Measurements from ENCODE around the gene ARSB.
"Not testable (repeated sequence)": the region's sequence is repeated elsewhere in the genome, so short reads cannot be mapped to it uniquely, and the experiment has no call there.

ARSB gene

DNA sequence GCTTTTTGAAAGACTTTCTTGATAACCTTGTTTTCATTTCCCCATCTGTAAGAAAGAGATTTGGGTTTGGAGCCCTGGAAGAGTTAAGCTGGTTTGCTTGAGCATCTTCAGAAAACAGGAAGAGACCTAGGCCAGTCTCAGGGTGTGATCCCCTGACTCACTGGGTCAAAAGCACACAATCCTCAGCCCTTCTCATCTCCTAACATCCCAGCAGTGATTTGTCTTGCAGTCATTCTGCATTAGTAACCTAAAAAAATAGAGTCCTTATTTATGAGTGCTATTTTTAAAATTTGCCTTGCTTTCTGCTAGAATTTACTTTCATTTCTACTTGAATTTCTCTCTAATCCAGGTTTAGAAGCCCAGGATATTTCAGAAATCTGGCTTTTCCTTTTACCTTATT, 16.4 kb upstream of the ARSB start:
- intact Hi-C loops (cut with DNase I), result no loop called here
- DNase-seq, result no peak

DNA sequence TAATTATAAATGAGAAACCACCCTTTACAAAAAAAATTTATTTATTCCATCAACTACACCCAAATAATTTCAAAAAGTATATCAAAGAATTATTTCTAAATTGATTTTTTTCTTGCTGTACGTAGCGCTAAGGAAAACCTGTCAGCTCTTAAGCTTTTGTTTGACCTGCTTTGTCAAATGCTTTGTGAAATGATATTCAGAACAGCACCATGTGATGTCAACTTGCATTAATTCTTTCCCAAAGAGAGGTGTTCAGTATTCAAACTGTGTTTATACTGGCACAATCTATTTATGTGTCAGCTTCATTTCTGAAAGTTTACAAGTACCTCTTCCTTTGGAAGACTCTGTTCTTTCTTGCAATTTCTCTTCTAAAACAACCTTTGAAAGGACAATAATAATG, 12.0 kb upstream of the ARSB start:
- intact Hi-C loops (cut with DNase I), result no loop called here
- no peak for DNase-seq

DNA sequence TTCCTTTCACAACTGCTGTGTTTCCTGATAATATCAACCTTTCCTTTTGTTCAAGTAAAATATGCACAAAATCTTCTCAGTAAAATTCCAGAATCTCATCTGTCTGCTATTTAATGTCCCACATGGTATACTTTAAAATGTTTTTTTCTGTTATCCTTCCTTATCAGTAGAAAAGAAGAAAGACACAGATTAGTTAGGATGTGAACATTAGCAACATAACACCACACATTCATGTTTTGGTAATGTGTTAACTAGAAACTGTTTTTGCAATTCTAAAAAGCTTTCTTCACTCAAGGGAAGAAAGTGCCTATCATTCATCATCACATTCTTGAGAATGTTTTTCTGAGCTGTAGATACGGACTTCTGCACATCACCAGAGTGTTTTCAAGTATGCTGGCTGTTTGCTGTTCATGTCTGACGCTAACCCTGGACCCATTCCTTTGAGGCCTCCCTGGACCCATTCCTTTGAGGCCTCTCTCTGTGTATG, 10.5 kb upstream of the ARSB start:
- intact Hi-C loops (cut with DNase I), result no loop called here
- DNase-seq, result no peak

DNA sequence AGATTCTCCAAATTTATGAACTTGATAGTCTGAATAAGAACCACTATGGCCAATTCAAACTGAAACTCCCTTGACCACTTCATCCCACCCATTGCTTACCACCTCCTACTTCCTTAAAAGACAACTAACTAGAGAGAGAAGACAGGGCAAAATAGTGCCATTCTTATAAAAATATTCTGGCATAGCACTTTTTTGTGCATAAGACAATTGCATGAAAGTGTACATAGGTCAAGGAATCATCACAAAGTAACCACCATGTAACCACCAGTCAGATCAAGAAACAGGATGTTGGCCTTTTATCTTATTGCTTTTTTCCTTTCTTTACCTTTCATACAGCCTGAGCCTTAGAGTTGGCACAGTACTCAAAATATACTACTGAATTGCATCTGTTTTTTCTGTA, 8.1 kb upstream of the ARSB start:
- intact Hi-C loops (cut with DNase I), result no loop called here
- DNase-seq, result no peak

DNA sequence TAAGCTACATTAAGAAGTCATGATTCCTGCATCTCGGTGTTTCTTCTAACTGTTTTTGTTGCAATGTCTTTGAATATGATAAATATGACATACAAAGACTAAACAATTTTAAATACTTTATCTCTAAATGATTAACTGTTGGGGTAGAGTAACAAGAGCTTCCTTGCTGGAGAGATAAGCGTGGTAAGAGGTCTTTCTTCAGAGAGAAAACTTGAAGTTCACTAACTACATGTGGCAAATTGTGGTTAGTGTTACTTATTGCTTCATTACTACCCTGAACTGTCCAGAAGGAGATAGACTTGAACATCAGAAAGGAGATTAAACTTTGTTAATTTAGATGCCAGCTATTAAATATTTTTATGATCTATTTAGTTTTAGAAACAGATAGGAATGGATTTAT, 7.0 kb upstream of the ARSB start:
- intact Hi-C loops (cut with DNase I), result no loop called here
- no peak for DNase-seq

DNA sequence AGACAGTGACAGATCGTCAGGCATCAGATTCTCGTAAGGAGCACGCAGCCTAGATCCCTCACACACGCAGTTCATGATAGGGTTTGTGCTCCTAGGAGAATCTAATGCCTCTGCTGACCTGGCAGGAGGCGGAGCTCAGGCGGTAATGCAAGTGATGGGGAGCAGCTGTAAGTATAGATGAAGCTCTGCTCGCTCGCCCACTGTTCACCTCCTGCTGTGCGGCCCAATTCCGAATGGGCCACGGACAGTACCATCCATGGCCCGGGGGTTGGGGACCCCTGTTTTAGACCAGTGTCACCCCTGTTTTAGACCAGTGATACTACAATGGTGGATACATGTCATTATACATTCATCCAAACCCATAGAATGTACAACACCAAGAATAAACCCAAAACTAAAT, 4.0 kb upstream of the ARSB start:
- intact Hi-C loops (cut with DNase I), result no loop called here
- DNase-seq, result no peak

DNA sequence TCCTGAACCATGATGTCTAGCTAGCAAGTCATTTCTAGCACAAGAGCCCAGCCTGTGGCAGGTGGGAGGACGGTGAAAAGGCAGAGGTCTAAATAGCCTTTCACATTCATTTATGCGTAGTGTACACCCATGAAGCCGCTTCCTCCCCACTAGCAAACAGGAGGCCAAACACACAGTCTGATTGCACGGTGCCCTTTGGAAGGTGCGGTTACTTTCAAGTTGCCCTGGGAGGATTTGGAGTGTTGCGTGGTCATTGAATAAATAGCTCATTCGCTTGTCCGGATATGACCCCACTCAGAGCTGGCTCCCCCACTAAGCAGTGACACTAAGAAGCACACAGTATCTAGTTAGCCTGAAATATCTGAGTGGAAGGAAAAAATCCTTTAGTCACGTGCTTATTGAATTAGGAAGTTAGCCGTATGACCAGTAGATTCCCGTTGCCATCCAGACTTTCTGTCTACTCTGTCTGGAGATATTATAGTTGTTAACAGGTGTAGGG, 664 bp upstream of the ARSB start:
- intact Hi-C loops (cut with DNase I), result no loop called here
- peak in 5 of 10 donors; percentile 11 to 39 (median 18) for DNase-seq

DNA sequence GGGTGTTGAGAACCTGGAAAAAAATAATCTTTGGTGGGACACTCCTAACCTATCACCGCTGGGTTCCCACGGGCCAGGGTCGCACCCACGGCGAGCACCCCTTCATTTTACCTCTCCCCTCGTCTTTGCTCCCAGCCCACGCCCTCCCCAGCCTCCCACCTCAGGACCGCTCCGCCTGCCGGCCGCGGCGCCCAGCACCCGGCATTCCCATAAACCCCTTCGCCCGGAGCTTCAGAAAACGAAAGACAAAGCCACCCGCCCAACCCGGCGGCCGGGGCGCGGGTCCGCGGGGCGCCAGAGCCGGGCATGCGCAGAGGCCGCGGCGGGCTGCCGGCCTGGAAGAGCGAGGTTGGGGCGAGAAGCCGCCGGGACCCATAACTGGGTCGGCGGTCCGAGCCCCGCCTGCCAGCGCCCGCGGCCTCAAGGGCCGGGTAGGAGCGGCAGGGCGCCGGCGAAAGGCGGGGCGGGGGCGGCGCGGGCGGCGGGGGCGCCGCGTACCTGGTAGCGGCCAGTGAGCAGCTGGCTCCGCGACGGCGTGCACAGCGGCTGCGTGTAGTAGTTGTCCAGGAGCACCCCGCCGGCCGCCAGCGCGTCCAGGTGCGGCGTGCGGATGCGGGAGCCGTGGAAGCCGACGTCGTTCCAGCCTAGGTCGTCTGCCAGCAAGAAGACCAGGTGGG, 533 bp downstream of the ARSB start:
- intact Hi-C loops (cut with DNase I), result no loop called here
- peak; percentile 77 to 97 (median 84) for DNase-seq

DNA sequence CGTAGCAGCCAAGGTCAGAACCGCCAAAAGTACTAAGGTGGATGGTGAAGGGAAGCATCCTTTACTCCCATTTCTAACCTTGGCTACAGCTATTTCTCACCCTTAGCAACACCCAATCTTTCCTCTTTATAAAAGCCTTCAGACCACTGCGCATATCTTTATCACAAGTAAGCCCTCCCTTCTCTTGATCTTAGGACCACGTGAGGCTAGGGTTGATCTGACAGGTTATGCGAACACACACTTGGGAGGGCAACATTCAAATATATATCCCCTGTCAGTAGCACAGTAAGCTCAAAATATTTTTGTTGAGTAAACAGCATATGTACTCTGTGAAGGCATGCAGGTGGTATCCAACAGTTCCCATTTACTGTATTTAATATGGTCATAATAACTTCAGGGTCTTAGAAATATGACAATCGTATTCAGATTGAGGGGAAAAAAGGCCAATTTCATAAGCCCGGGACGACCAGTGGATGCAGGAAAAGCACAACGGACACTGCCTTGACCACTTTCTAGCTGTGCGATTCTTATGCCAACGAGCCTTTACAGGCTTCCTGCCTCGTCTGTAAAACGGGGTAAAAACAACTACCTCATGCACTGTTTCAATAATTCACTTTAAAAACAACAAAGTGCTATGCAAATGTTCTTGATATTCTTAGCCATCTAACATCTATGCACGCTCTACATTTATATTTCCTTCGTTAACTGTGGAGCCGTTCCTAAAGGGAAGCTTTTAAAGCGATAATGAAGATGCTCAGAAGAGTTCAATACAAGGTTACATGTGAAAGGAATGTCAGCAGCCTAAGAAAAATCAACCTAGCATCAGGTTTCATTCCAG, 1.3 kb downstream of the ARSB start:
- intact Hi-C loops (cut with DNase I), result no loop called here
- DNase-seq, result no peak

DNA sequence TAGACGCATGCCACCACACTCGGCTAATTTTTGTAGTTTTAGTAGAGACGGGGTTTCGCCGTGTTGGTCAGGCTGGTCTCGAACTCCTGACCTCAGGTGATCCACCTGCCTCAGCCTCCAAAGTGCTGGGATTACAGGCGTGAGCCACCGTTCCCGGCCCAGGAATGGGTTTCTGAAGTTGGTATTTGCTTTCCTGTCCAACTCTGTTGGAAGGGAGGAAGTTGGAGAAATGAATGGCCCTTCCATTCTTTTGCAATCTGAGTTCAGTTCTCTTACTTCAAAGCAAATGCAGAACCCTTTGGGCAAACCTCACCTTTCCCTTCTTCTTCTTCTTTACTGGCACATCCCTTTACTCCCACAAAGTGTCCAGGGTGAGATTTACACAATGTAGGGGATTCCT, 1.9 kb downstream of the ARSB start:
- intact Hi-C loops (cut with DNase I); DNase-seq: not testable (repeated sequence)

DNA sequence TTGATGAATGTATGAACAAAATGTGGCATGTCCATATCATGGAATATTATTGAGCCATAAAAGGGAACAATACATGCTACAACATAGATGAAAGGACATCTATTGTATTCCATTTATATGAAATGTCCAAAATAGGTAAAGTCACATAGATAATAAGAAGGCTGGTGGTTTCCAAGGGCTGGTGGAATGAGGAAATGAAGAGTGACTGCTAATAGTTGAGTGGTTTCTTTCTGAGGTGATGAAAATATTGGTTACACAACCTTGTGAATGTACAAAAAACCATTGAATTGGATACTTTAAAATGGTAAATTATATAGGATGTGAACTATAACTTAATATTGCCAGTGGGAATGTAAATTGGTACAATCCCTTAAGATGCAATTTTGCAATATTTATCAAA, 5.2 kb downstream of the ARSB start:
- no peak for DNase-seq
- intact Hi-C loops (cut with DNase I), result loop anchor here (10.0 kb wide), 1 partner anchor 685 kb away; the partner anchor contains the start of gene AP3B1

DNA sequence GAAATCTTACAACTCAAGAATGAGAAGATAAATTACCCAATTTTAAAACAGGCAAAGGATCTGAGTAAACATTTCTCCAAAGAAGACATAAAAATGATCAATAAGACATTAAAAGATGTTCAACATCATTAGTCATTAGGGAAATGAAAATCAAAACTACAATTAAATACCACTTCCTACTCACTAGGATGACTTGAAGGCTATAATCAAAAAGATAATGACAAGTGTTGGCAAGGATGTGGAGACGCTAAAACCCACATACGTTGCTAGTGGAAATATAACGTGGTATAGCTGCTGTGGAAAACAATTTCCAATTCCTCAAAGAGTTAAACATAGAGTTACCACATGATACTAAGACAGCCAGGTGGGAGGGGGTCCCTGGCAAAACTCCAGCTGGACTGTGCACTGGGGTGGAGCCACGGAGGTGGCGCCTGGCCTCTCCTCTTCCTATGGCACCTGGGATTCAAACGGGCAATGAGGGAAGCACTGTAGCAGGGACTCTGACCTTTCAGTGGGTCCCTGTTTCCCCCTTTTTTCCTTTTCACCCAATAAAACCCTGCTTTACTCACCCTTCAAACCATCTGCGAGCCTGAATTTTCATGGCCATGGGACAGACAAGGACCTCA, 5.9 kb downstream of the ARSB start:
- DNase-seq, result no peak
- intact Hi-C loops (cut with DNase I), result loop anchor here (10.0 kb wide), 1 partner anchor 684 kb away; the partner anchor contains the start of gene AP3B1

DNA sequence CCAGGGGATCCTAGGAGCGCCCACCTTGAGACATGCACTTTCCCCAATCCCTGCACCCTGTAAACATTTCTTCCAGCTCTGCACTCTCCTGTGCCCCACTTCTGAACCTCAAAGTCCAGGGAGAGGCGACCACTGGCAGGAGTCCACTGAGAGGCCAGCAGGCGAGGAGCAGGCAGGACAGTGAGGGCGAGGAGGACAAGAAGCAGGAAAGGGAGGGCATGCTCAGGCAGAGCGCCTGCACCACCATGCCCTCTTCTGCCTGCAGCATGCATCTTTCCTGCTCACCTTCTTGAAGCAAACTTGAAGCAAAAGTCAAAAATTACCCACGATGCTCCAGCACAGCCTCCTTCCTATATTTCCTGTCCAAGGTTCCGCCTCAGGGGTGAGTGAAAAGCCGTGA, 10.1 kb downstream of the ARSB start:
- DNase-seq, result peak in 2 of 10 donors; percentile 64 to 71
- intact Hi-C loops (cut with DNase I), result loop anchor here (10.0 kb wide), 1 partner anchor 680 kb away; the partner anchor contains the start of gene AP3B1

DNA sequence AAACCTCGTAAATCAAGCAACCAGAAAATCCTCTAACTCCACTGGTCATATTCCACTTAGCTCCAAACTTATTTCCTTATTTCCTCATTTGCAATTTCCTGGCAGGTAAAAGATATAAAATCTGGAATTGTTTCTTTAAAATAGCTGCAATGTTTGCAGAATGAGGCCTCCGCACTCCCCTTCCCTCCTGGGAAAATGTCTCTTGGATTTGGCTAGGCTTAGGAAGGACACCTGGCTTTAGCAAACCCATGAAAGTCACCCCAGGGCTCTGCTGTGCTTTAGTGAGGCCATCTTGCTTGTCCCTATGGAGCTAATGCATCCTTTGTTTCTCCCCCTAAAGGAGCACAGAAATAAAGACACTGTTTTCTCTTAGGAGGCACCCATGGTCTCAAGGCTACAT, 10.5 kb downstream of the ARSB start:
- DNase-seq, result no peak
- intact Hi-C loops (cut with DNase I), result loop anchor here (10.0 kb wide), 1 partner anchor 680 kb away; the partner anchor contains the start of gene AP3B1

DNA sequence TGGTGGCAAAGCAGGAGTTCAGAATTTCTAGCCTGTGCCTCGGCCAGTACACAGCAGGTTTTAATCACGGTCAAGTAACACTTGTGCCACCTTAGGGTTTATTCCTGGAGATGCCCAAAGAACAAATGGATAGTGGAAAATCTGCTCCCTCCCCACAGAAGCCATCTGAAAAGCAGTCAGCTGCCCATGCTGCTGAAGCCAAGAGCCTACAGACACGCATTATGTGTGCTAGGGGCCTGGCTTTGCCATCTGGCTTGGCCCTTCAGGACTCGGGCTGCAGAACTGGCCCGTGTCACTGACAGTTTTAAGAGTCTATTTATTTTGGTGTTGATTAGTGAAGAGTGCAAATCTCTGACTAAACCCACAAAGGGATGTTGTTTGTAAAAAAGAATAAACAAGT, 11.1 kb downstream of the ARSB start:
- peak in 9 of 10 donors; percentile 25 to 90 (median 42) for DNase-seq
- intact Hi-C loops (cut with DNase I), result loop anchor here (10.0 kb wide), 1 partner anchor 679 kb away; the partner anchor contains the start of gene AP3B1

DNA sequence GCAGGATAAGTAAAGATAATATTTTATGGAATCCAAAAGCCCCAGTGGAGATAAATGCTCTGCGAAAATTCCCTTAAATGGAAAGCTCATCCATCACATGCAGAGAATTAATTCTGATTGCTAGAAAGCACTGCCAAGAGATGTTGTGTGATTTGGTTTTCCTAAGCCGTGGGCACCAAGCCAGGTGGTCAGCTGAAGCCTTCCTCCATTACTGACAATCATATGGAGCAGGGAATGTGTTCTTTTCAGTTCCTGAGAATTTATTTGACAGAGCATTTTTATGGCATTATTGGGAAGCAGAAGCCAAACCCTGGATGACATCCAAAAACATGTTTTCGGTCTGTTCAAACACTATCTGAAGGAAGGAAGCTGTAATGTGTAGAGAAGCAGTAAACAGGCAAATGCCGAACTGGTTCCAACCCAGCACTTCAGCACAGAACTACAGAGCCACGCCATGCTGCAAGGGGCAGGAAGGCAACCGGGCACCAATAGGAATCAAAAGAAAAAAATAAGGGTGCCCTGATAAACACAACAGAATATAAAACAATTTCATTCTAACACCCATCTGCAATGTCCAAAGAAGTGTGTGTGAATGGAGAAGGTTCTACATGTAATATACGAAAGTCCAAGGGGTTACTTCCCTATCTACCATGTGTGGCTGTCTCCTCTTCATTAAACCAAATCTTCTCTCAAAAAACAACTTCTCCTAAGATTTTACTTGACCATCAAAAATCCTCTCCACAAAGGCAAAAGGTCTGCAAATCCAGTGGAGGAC, 12.3 kb downstream of the ARSB start:
- DNase-seq, result peak in 5 of 10 donors; percentile 16 to 86 (median 31)
- intact Hi-C loops (cut with DNase I), result loop anchor here (10.0 kb wide), 1 partner anchor 678 kb away; the partner anchor contains the start of gene AP3B1

DNA sequence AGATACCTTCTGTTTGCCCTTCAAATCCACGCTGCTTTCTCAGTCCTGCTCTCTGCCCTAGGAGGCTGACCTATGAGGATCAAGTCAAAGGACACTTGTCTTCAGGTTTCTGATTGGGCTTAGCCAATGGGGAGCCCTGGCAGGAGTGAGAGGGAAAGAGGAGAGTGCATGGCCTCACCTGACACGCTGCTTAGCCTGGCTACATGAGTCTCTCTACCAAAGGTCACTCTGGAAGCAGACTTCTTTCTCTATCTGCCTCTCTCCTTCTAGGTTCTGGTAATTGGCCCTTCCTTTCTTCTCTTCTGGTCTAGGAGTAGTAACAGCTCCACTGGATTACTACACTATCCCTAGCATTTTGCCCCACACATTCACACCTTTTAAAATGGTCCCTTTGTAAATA, 13.1 kb downstream of the ARSB start:
- no peak for DNase-seq
- intact Hi-C loops (cut with DNase I), result loop anchor here (10.0 kb wide), 1 partner anchor 677 kb away; the partner anchor contains the start of gene AP3B1

DNA sequence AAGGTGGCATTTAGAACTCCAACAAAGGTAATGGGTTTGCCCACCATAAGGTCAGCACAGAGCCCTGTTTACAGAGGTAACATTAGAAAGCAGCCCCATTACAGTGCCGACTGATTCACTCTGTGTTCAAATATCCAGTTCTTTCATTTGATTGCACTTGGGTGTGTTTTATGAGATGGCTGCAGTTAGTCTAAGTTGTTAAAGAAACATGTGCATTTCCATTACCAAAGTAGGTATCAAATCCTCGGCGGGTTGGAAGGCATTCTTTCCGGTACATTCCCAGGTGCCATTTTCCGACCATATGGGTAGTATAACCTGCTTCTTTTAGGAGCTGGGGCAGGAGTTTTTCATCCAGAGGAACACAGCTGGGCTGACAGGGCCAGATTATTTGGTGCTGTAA, 16.3 kb downstream of the ARSB start:
- intact Hi-C loops (cut with DNase I), result loop anchor here (10.0 kb wide), 3 partner anchors 64 to 504 kb away; no protein-coding TSS in a partner anchor
- no peak for DNase-seq

DNA sequence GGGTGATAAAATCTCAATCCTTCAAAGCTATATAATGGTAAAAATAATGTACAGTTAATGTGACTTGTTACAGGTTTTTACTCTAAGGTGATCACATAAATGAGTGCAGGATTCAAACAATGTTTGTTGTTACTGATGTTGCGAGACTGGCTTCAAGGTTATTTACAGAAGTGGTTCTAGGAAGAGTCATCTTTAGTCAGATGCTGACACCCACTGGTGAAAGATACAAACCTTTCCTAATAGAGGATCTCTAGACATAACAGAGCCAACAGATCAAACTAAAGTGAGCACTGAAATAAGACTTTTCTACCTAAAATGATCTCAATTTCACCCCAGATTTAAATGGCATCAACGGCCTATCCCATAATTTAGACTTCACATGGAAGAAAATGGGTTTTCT, 20.2 kb downstream of the ARSB start:
- no peak for DNase-seq
- intact Hi-C loops (cut with DNase I), result loop anchor here (2.0 to 10.0 kb wide), 4 partner anchors 60 to 500 kb away; no protein-coding TSS in a partner anchor

DNA sequence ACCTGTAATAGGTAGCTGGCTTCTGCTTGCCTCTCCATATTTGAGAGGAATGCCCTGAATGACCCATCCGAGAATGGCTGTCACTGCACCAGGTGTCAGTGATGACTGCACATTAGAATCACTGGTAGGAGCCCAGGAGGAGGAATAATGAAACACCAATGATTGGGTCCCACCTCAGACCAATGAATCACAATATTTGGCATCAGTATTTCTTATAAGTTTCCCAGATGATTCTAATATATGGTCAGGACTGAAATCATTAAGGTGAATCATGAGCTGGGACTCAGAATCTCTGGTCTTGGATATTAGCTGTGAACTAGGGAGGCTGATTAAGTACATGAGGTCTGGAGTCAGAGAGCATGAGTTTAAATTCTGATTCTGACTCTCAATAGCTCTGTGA, 23.4 kb downstream of the ARSB start:
- intact Hi-C loops (cut with DNase I), result loop anchor here (10.0 kb wide), 3 partner anchors 57 to 497 kb away; no protein-coding TSS in a partner anchor
- no peak for DNase-seq
